ENCODE data around the gene ABHD16A.

The ABHD16A gene

GRCh38 chr6:31640612-31641011 lies 62.5 kb downstream of the ABHD16A start:
- no peak for DNase-seq (ENCODE audit: low read depth in 2 of 2)

- no peak for DNase-seq (ENCODE audit: low read depth in 2 of 2)
These were observed 63.7 kb downstream of the ABHD16A start for GRCh38 chr6:31639449-31639861.

- no peak for DNase-seq (ENCODE audit: low read depth in 2 of 2)
These were observed 64.1 kb downstream of the ABHD16A start for GRCh38 chr6:31639043-31639442.
